ENCODE data around the gene CERS3.

GRCh38 chr15:100573526-100573925 is 44.8 kb upstream of the CERS3 start:
- no peak for TF ChIP-seq ATF2 (IDR thresholded peaks at IDR 0.05; ENCODE audit: low read length)
- TF ChIP-seq CEBPZ (IDR thresholded peaks at IDR 0.05; ENCODE audit: low read depth, low read length), result no peak
